Erythroblast (primary cell): ENCODE results near the gene UBAC2.

Experiments used
- GATA1 ChIP-seq: IDR thresholded peaks from 2 replicates; pipeline ENCODE4 v1.6.1; 2011; ENCODE audit warnings: low read depth, mild to moderate bottlenecking, control low read depth, low read length, moderate library complexity
- POLR2A ChIP-seq: IDR thresholded peaks from 2 replicates; pipeline ENCODE4 v1.6.1; 2011; ENCODE audit warnings: mild to moderate bottlenecking, low read length

DNA sequence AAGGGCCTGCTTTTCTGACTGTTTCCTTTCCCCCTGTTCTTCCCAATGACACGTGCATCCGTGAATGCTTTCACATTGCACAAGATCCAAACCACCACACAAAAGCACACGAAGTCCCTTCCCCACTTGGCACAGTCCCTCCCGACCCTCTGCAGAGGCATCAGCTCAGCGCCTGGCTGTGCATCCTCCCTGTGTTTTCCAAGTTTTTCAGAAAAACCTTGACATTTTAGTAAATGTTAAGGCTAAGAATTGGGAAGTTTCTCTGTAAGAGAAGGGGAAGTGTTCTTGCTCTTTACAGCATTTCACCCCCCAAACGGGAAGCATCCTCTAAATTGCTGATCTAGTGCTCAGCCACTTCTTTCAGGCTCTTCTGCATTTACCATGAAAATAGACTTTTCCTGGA lies 206.1 kb downstream of the UBAC2 start:
- TF ChIP-seq POLR2A (no peak), GATA1 (no peak)
